Stomach (tissue), 9 donors: ENCODE results near the gene PITPNC1. TPM values are rescaled to one million over a fixed set of nuclear protein-coding genes. Genes with fewer than 3 reads are reported as not detected.

Experiments used
- DNase-seq, 2 donors: peaks; one replicate each; pipeline versions ENCODE4 v3.0.0 to v3.0.0-alpha.2; 2013 to 2019
- H3K27ac ChIP-seq, 5 donors: fragments of 200-600 bp in 4 of 5; sonication (generic) in 4 of 5; one replicate each; pipeline ENCODE4 v1.5.1; 2013 to 2019; ENCODE audit warnings: mild to moderate bottlenecking in 1 of 5, moderate library complexity in 1 of 5
- H3K27me3 ChIP-seq, 3 donors: fragments of 200-600 bp; sonication (generic); one replicate each; pipeline ENCODE4 v1.5.1; 2017 to 2019; ENCODE audit warnings: mixed run types in 1 of 3
- H3K36me3 ChIP-seq, 4 donors: fragments of 200-600 bp; sonication (generic); 1 replicate in 3 of 4; 2 replicates in 1 of 4; pipeline ENCODE4 v1.5.1; 2016 to 2019
- H3K4me1 ChIP-seq, 4 donors: fragments of 200-600 bp; sonication (generic); one replicate each; pipeline ENCODE4 v1.5.1; 2016 to 2019
- H3K4me3 ChIP-seq, 4 donors: fragments of 200-600 bp; sonication (generic) in 3 of 4; one replicate each; pipeline ENCODE4 v1.5.1; 2016 to 2019; ENCODE audit warnings: mild to moderate bottlenecking in 1 of 4
- H3K9me3 ChIP-seq, 4 donors: fragments of 200-600 bp; sonication (generic); one replicate each; pipeline ENCODE4 v1.5.1; 2016 to 2019
- EP300 ChIP-seq: sonication (generic); formaldehyde crosslinking; IDR thresholded peaks from one replicate; pipeline ENCODE4 v1.6.1; 2017; ENCODE audit warnings: antibody characterized with exemption
- POLR2A ChIP-seq, 4 donors: fragments of 450-650 bp; IDR thresholded peaks; one replicate each; pipeline ENCODE4 v1.6.1; 2016; ENCODE audit warnings: antibody characterized with exemption in 4 of 4, control low read depth in 2 of 4, mild to moderate bottlenecking in 1 of 4, moderate library complexity in 1 of 4
- POLR2AphosphoS5 ChIP-seq, 3 donors: sonication (generic); formaldehyde crosslinking; IDR thresholded peaks; one replicate each; pipeline ENCODE4 v1.6.1; 2016; ENCODE audit warnings: antibody characterized with exemption in 3 of 3
- WGBS, 5 donors: extraction: QIAGEN DNeasy Blood & Tissue Kit in 3 of 5; methylation state at CpG; one replicate each; pipeline versions ENCODE4 v1.1.5 to v1.1.7; 2013 to 2018; 5-methylcytosine and 5-hydroxymethylcytosine counted together
- intact Hi-C: fragments of 100-400 bp; cut with DNase I; formaldehyde crosslinking; loops from one replicate; pipeline ENCODE4 v1.15.1; 2023; ENCODE audit warnings: low total_unique reads
- polyA plus RNA-seq, 3 donors: library from polyadenylated mRNA; stranded (reverse); fragments of 200-250 nt; gene quantifications; one replicate each; pipeline ENCODE4 v1.2.3, GENCODE V29; 2013
- total RNA-seq, 5 donors: library from RNA; depleted of rRNA; stranded (reverse); fragments of >200 nt; gene quantifications; one replicate each; pipeline versions ENCODE4 v1.1.0 to v1.2.3, GENCODE V29; 2014 to 2016
- TF ChIP-seq, protein P1 (sequence below), 7 experiments: fragments of 450-650 bp in 4 of 7; fragments of 200-600 bp in 3 of 7; sonication (generic) in 3 of 7; IDR thresholded peaks; one replicate each; pipeline ENCODE4 v1.5.1; 2016 to 2019; ENCODE audit warnings: antibody characterized with exemption in 7 of 7, control low read depth in 2 of 7, mild to moderate bottlenecking in 1 of 7
- donor health status: healthy with polysubstance abuse.
- donor health status: Bipolar disorder and iron deficiency.
- donor health status: healthy.

Gene PITPNC1
- total and polyA plus RNA-seq, 8 donors: 2.3 to 25.3 (median 14.4) TPM

DNA sequence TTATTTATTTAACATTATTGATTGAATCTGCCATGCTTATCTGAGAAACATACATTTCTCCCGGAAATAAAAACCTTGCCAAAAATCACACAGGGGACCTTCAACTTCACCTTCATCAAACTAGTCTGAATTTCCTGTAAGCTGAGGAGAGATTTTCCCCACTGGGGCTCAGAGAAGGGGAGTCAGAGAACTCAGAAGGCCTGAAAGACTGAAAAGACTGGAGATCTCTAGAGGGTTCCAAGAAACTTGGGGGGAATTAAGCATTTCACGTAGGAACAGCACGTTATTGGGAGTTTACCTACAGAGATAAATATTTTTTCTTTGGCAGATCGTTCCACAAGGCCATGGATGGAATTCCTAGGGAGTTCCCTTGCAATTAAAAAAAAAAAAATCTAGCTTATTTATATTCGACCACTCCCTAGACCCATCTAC is 340.1 kb downstream of the PITPNC1 start:
- Histone ChIP-seq H3K27ac (peak overlapping the region; percentile 80 to 93 (median 92)), H3K9me3 (no peaks in the 10 kb centered on the region), H3K27me3 (no peaks in the 10 kb centered on the region), H3K36me3 (peaks cover 16 to 25% (median 22%) of the 10 kb centered on the region in 4 donors), H3K4me3 (peak overlapping the region; percentile 87 to 98 (median 91)), H3K4me1 (peaks cover 10 to 24% (median 19%) of the 10 kb centered on the region in 4 donors)
- no peak for DNase-seq
- intact Hi-C loops: no loop called here
- TF ChIP-seq POLR2A (IDR thresholded peaks at IDR 0.05): no peak
- no peak for TF ChIP-seq POLR2AphosphoS5 (IDR thresholded peaks at IDR 0.05)
- TF ChIP-seq, protein P1, sequence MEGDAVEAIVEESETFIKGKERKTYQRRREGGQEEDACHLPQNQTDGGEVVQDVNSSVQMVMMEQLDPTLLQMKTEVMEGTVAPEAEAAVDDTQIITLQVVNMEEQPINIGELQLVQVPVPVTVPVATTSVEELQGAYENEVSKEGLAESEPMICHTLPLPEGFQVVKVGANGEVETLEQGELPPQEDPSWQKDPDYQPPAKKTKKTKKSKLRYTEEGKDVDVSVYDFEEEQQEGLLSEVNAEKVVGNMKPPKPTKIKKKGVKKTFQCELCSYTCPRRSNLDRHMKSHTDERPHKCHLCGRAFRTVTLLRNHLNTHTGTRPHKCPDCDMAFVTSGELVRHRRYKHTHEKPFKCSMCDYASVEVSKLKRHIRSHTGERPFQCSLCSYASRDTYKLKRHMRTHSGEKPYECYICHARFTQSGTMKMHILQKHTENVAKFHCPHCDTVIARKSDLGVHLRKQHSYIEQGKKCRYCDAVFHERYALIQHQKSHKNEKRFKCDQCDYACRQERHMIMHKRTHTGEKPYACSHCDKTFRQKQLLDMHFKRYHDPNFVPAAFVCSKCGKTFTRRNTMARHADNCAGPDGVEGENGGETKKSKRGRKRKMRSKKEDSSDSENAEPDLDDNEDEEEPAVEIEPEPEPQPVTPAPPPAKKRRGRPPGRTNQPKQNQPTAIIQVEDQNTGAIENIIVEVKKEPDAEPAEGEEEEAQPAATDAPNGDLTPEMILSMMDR (IDR thresholded peaks at IDR 0.05): no peak
- no peak for TF ChIP-seq EP300
- WGBS, 5 donors: 0 to 2% (median 1%) methylated on average over 5 of the region's 5 CpGs

DNA sequence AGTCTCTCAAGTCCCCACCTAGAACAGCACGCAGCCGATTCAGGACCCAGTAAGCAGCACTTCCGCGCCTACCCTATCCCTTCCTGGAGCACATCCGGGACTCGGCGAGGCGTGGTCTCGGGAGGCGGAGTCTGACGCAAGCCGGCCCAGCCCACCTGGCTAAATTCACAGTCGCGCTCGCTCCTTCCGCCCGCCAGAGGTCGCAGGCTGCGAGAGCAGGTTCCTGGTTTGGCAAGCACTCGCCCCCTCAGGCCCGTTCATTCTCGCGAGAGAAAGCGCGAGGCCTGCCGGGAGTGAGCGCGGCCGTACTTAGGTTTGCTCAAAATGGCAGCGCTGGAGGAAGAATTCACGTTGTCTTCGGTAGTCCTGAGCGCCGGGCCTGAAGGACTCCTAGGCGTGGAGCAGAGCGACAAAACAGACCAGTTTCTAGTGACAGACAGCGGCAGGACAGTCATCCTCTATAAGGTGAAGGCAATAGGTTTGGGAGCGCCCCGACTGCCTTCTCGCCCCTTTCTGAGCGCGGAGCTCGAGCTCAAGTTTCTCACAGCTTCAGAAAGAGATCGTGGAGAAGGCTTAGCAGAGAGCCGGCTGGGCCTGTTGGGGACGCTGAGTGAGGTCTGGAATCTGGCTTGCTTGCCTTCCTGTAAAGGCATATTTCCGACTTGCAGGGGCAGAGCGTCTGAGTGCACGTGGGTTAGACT is 340.7 kb downstream of the PITPNC1 start, which contains the start of gene NOL11:
NOL11 (plus strand) TSS at position 313 of the 701 bp plus-strand sequence; CDS start at position 325, 12 bp downstream.
- Histone ChIP-seq H3K9me3 (no peaks in the 10 kb centered on the region), H3K4me3 (peak within 1 kb of the TSS; percentile 87 to 98 (median 91)), H3K27ac (peak within 1 kb of the TSS; percentile 82 to 93 (median 92)), H3K4me1 (peaks cover 10 to 24% (median 19%) of the 10 kb centered on the region in 4 donors), H3K36me3 (peaks cover 22 to 31% (median 28%) of the 10 kb centered on the region in 4 donors), H3K27me3 (no peaks in the 10 kb centered on the region)
- peak; percentile 99 to 100 for DNase-seq
- WGBS, 5 donors: 0% methylated on average over 36 to 49 of the region's 49 CpGs
- TF ChIP-seq, protein P1 (IDR thresholded peaks at IDR 0.05): peak in 6 of 7 experiments; percentile 15 to 97 (median 84)
- TF ChIP-seq POLR2AphosphoS5 (IDR thresholded peaks at IDR 0.05) (peak; percentile 93 to 99 (median 99)), POLR2A (IDR thresholded peaks at IDR 0.05) (peak in 2 of 4 donors; percentile 86 to 88), EP300 (no peak)
- intact Hi-C loops: no loop called here

GRCh38 chr17:67718325-67718941 is 341.4 kb downstream of the PITPNC1 start:
- Histone ChIP-seq H3K27me3 (no peaks in the 10 kb centered on the region), H3K4me1 (peaks cover 10 to 24% (median 19%) of the 10 kb centered on the region in 4 donors), H3K4me3 (peak overlapping the region; percentile 87 to 98 (median 91)), H3K9me3 (no peaks in the 10 kb centered on the region), H3K27ac (peak overlapping the region; percentile 82 to 93 (median 92)), H3K36me3 (peaks cover 23 to 35% (median 33%) of the 10 kb centered on the region in 4 donors)
- intact Hi-C loops: no loop called here
- peak in 1 of 2 donors; percentile 54 for DNase-seq
- 0 to 1% (median 0%) methylated on average over 16 of the region's 16 CpGs for WGBS, 5 donors
- TF ChIP-seq, protein P1 (IDR thresholded peaks at IDR 0.05): no peak
- no peak for TF ChIP-seq POLR2A (IDR thresholded peaks at IDR 0.05)
- no peak for TF ChIP-seq POLR2AphosphoS5 (IDR thresholded peaks at IDR 0.05)
- TF ChIP-seq EP300: no peak

- Histone ChIP-seq H3K27ac (no peak overlapping the region), H3K4me1 (no peaks in the 10 kb centered on the region), H3K27me3 (no peaks in the 10 kb centered on the region), H3K9me3 (no peaks in the 10 kb centered on the region), H3K36me3 (peaks cover 65 to 100% (median 97%) of the 10 kb centered on the region in 4 donors), H3K4me3 (no peak overlapping the region)
- intact Hi-C loops: no loop called here
- TF ChIP-seq POLR2AphosphoS5 (IDR thresholded peaks at IDR 0.05) (no peak), POLR2A (IDR thresholded peaks at IDR 0.05) (no peak), EP300 (no peak)
- TF ChIP-seq, protein P1 (IDR thresholded peaks at IDR 0.05): no peak
- WGBS, 5 donors: 82 to 89% (median 88%) methylated on average over 4 of the region's 4 CpGs
- DNase-seq: no peak
Observed at GRCh38 chr17:67725373-67725791, 348.3 kb downstream of the PITPNC1 start.
